Stomach (tissue), 4 donors: Measurements from ENCODE around the gene CNTNAP5.

Experiments
- EP300 ChIP-seq: sonication (generic); formaldehyde crosslinking; IDR thresholded peaks from one replicate; pipeline ENCODE4 v1.6.1; 2017; ENCODE audit warnings: antibody characterized with exemption
- POLR2A ChIP-seq, 4 donors: fragments of 450-650 bp; IDR thresholded peaks; one replicate each; pipeline ENCODE4 v1.6.1; 2016; ENCODE audit warnings: antibody characterized with exemption in 4 of 4, control low read depth in 2 of 4, mild to moderate bottlenecking in 1 of 4, moderate library complexity in 1 of 4
- POLR2AphosphoS5 ChIP-seq, 3 donors: sonication (generic); formaldehyde crosslinking; IDR thresholded peaks; one replicate each; pipeline ENCODE4 v1.6.1; 2016; ENCODE audit warnings: antibody characterized with exemption in 3 of 3
- TF ChIP-seq, protein P1 (sequence below), 7 experiments: fragments of 450-650 bp in 4 of 7; fragments of 200-600 bp in 3 of 7; sonication (generic) in 3 of 7; IDR thresholded peaks; one replicate each; pipeline ENCODE4 v1.5.1; 2016 to 2019; ENCODE audit warnings: antibody characterized with exemption in 7 of 7, control low read depth in 2 of 7, mild to moderate bottlenecking in 1 of 7

GRCh38 chr2:124289615-124290014, 264.5 kb downstream of the CNTNAP5 start:
- TF ChIP-seq, protein P1, sequence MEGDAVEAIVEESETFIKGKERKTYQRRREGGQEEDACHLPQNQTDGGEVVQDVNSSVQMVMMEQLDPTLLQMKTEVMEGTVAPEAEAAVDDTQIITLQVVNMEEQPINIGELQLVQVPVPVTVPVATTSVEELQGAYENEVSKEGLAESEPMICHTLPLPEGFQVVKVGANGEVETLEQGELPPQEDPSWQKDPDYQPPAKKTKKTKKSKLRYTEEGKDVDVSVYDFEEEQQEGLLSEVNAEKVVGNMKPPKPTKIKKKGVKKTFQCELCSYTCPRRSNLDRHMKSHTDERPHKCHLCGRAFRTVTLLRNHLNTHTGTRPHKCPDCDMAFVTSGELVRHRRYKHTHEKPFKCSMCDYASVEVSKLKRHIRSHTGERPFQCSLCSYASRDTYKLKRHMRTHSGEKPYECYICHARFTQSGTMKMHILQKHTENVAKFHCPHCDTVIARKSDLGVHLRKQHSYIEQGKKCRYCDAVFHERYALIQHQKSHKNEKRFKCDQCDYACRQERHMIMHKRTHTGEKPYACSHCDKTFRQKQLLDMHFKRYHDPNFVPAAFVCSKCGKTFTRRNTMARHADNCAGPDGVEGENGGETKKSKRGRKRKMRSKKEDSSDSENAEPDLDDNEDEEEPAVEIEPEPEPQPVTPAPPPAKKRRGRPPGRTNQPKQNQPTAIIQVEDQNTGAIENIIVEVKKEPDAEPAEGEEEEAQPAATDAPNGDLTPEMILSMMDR (IDR thresholded peaks at IDR 0.05) = no peak
- TF ChIP-seq POLR2AphosphoS5 (IDR thresholded peaks at IDR 0.05) (no peak), POLR2A (IDR thresholded peaks at IDR 0.05) (no peak), EP300 (no peak)
